IPS-20b (cell line): ENCODE measurements around the gene KCNQ4.

ENCODE experiments used
- H3K27ac ChIP-seq: one replicate; pipeline ENCODE4 v1.5.1; 2013; ENCODE audit warnings: low read length
- H3K27me3 ChIP-seq: 2 replicates; pipeline ENCODE4 v1.6.1; 2013; ENCODE audit warnings: mild to moderate bottlenecking, low read length, inconsistent platforms; ENCODE audit not compliant: insufficient read depth
- H3K36me3 ChIP-seq: 2 replicates; pipeline ENCODE4 v1.6.1; 2013; ENCODE audit warnings: low read depth, mild to moderate bottlenecking, inconsistent platforms, low read length, moderate library complexity; ENCODE audit not compliant: insufficient read depth
- H3K4me1 ChIP-seq: 2 replicates; pipeline ENCODE4 v1.6.1; 2013; ENCODE audit warnings: mild to moderate bottlenecking, control low read depth, inconsistent platforms, low read length, moderate library complexity; ENCODE audit not compliant: insufficient read depth
- H3K4me3 ChIP-seq: 2 replicates; pipeline ENCODE4 v1.5.1; 2013; ENCODE audit warnings: mild to moderate bottlenecking, low read length, inconsistent platforms
- H3K9ac ChIP-seq: 2 replicates; pipeline ENCODE4 v1.6.1; 2013; ENCODE audit warnings: low read depth, mild to moderate bottlenecking, inconsistent platforms, low read length, moderate library complexity
- H3K9me3 ChIP-seq: 2 replicates; pipeline ENCODE4 v1.6.1; 2013; ENCODE audit warnings: mild to moderate bottlenecking, low read depth, low read length, inconsistent platforms; ENCODE audit not compliant: insufficient read depth

Gene KCNQ4

GRCh38 chr1:40886318-40887011 lies 102.9 kb downstream of the KCNQ4 start:
- Histone ChIP-seq H3K4me3 (no peak overlapping the region), H3K4me1 (no peaks in the 10 kb centered on the region), H3K36me3 (no peaks in the 10 kb centered on the region), H3K27me3 (peaks cover 43% of the 10 kb centered on the region), H3K9me3 (no peaks in the 10 kb centered on the region), H3K27ac (no peak overlapping the region), H3K9ac (no peak overlapping the region)

DNA sequence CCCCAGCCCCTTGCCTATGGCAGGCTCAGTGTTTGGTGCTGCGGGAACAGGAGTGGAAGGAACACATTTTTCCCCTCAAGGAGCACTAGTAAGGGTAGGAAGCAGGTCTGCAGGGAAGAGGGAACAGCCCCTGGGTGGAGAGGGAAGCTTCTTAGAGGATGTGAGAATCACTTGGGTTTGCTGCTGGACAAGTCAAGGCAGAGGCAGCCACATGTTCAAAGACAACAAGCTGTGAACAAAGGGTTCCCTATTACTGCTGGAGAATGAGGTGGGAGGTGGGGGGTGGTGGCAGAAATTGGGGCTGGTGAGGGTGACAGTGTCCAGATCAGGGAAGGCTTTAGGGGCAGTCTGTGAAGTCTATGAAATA lies 103.4 kb downstream of the KCNQ4 start:
- Histone ChIP-seq H3K9ac (no peak overlapping the region), H3K27me3 (peaks cover 43% of the 10 kb centered on the region), H3K36me3 (no peaks in the 10 kb centered on the region), H3K27ac (no peak overlapping the region), H3K4me3 (no peak overlapping the region), H3K9me3 (no peaks in the 10 kb centered on the region), H3K4me1 (no peaks in the 10 kb centered on the region)

- no peak overlapping the region for H3K4me3 ChIP-seq
- H3K36me3 ChIP-seq, result no peaks in the 10 kb centered on the region
- H3K4me1 ChIP-seq, result no peaks in the 10 kb centered on the region
- H3K9me3 ChIP-seq, result no peaks in the 10 kb centered on the region
- H3K27me3 ChIP-seq, result peaks cover 43% of the 10 kb centered on the region
- H3K9ac ChIP-seq, result no peak overlapping the region
- no peak overlapping the region for H3K27ac ChIP-seq
Observed at GRCh38 chr1:40887652-40888051, 104.1 kb downstream of the KCNQ4 start.
